ENCODE measurements around the gene HMCN2.
"Not testable (repeated sequence)": the region's sequence is repeated elsewhere in the genome, so short reads cannot be mapped to it uniquely, and the experiment has no call there.

DNA sequence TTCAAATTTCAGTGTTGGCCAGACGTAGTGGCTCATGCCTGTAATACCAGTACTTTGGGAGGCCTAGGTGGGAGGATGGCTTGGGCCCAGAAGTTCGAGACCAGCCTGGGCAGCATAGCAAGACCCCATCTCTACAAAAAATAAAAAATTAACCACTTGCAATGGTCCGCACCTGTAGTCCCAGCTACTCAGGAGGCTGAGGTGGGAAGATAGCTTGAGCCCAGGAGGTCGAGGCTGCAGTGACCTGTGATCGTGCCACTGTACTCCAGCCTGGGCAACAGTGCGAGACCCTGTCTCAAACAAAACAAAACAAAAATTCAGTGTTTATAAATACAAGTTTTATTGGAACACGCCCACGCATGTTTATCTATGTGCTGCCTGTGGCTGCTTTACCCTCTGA is 73.3 kb downstream of the HMCN2 start:
- not testable (repeated sequence) for TF ChIP-seq EP300 (IDR thresholded peaks at IDR 0.05); CTCF (IDR thresholded peaks at IDR 0.05); POLR2AphosphoS5 (IDR thresholded peaks at IDR 0.05); POLR2A (IDR thresholded peaks at IDR 0.05; ENCODE audit: low read depth)

Measured in esophagus muscularis mucosa (tissue), 4 donors.